ENCODE data around the gene PKP3. TPM values are rescaled to one million over a fixed set of nuclear protein-coding genes. Genes with fewer than 3 reads are reported as not detected.
"Not testable (repeated sequence)": the region's sequence is repeated elsewhere in the genome, so short reads cannot be mapped to it uniquely, and the experiment has no call there.

The PKP3 gene
- total RNA-seq, 1 donor from 2014 or later, result 117 TPM

GRCh38 chr11:424232-424631 lies 30.2 kb downstream of the PKP3 start:
- TF ChIP-seq POLR2AphosphoS5 (IDR thresholded peaks at IDR 0.05; ENCODE audit: insufficient read depth in 1 of 2, low read depth in 1 of 2) (no peak), CTCF (IDR thresholded peaks at IDR 0.05) (no peak), POLR2A (IDR thresholded peaks at IDR 0.05) (no peak)
- H3K4me3 ChIP-seq, result no peak overlapping the region
- H3K36me3 ChIP-seq, result no peaks in the 10 kb centered on the region
- DNase-seq (ENCODE audit: extremely low spot score in 2 of 2), result no peak
- H3K27me3 ChIP-seq, result no peaks in the 10 kb centered on the region
- intact Hi-C loops (cut with DNase I), result no loop called here
- H3K4me1 ChIP-seq, result no peaks in the 10 kb centered on the region
- H3K27ac ChIP-seq, result no peak overlapping the region
- H3K9me3 ChIP-seq, result no peaks in the 10 kb centered on the region

- H3K4me3 ChIP-seq; H3K9me3 ChIP-seq; DNase-seq (ENCODE audit: extremely low spot score in 2 of 2); H3K27me3 ChIP-seq; H3K27ac ChIP-seq; H3K36me3 ChIP-seq; H3K4me1 ChIP-seq; intact Hi-C loops (cut with DNase I): not testable (repeated sequence)
Observed at GRCh38 chr11:424766-425165, 30.8 kb downstream of the PKP3 start.

- no peaks in the 10 kb centered on the region for H3K9me3 ChIP-seq
- no peak overlapping the region for H3K4me3 ChIP-seq
- no peak for DNase-seq (ENCODE audit: extremely low spot score in 2 of 2)
- TF ChIP-seq POLR2AphosphoS5 (IDR thresholded peaks at IDR 0.05; ENCODE audit: insufficient read depth in 1 of 2, low read depth in 1 of 2), result no peak
- no peaks in the 10 kb centered on the region for H3K4me1 ChIP-seq
- no peaks in the 10 kb centered on the region for H3K27me3 ChIP-seq
- H3K36me3 ChIP-seq, result no peaks in the 10 kb centered on the region
- H3K27ac ChIP-seq, result no peak overlapping the region
- intact Hi-C loops (cut with DNase I), result no loop called here
Observed at GRCh38 chr11:425301-425700, 31.3 kb downstream of the PKP3 start.

- no peak overlapping the region for H3K4me3 ChIP-seq
- no peak for DNase-seq (ENCODE audit: extremely low spot score in 2 of 2)
- H3K9me3 ChIP-seq, result no peaks in the 10 kb centered on the region
- H3K36me3 ChIP-seq, result no peaks in the 10 kb centered on the region
- no peaks in the 10 kb centered on the region for H3K27me3 ChIP-seq
- intact Hi-C loops (cut with DNase I), result no loop called here
- TF ChIP-seq POLR2A (IDR thresholded peaks at IDR 0.05) (no peak), CTCF (IDR thresholded peaks at IDR 0.05) (no peak), POLR2AphosphoS5 (IDR thresholded peaks at IDR 0.05; ENCODE audit: insufficient read depth in 1 of 2, low read depth in 1 of 2) (no peak)
- no peaks in the 10 kb centered on the region for H3K4me1 ChIP-seq
- H3K27ac ChIP-seq, result no peak overlapping the region
Observed at GRCh38 chr11:426851-427250, 32.8 kb downstream of the PKP3 start.

GRCh38 chr11:428295-428694 lies 34.3 kb downstream of the PKP3 start:
- Histone ChIP-seq H3K36me3 (no peaks in the 10 kb centered on the region), H3K27ac (no peak overlapping the region), H3K4me1 (no peaks in the 10 kb centered on the region), H3K9me3 (no peaks in the 10 kb centered on the region), H3K4me3 (no peak overlapping the region), H3K27me3 (no peaks in the 10 kb centered on the region)
- intact Hi-C loops (cut with DNase I), result no loop called here
- no peak for TF ChIP-seq CTCF (IDR thresholded peaks at IDR 0.05)
- TF ChIP-seq POLR2A (IDR thresholded peaks at IDR 0.05), result no peak
- TF ChIP-seq POLR2AphosphoS5 (IDR thresholded peaks at IDR 0.05; ENCODE audit: insufficient read depth in 1 of 2, low read depth in 1 of 2), result no peak
- no peak for DNase-seq (ENCODE audit: extremely low spot score in 2 of 2)

- H3K36me3 ChIP-seq, result no peaks in the 10 kb centered on the region
Observed at GRCh38 chr11:429391-429790, 35.4 kb downstream of the PKP3 start.

More at GRCh38 chr11:429391-429790, 35.4 kb downstream of the PKP3 start:
- no peaks in the 10 kb centered on the region for H3K27me3 ChIP-seq
- intact Hi-C loops (cut with DNase I), result no loop called here
- no peaks in the 10 kb centered on the region for H3K4me1 ChIP-seq
- DNase-seq (ENCODE audit: extremely low spot score in 2 of 2), result no peak
- no peak overlapping the region for H3K27ac ChIP-seq
- no peaks in the 10 kb centered on the region for H3K9me3 ChIP-seq
- no peak overlapping the region for H3K4me3 ChIP-seq
- TF ChIP-seq POLR2A (IDR thresholded peaks at IDR 0.05) (no peak), POLR2AphosphoS5 (IDR thresholded peaks at IDR 0.05; ENCODE audit: insufficient read depth in 1 of 2, low read depth in 1 of 2) (no peak), CTCF (IDR thresholded peaks at IDR 0.05) (no peak)

Measured in vagina (tissue), 2 donors.